HG02885 (cell line): ENCODE data around the gene ATP2A1.
"Not testable (repeated sequence)": the region's sequence is repeated elsewhere in the genome, so short reads cannot be mapped to it uniquely, and the experiment has no call there.

ENCODE experiments used
- ATAC-seq: cut with Tn5 transposase; IDR thresholded peaks from one replicate; pipeline ENCODE4 v1.9.1; 2021; ENCODE audit warnings: mild to moderate bottlenecking; ENCODE audit not compliant: unreplicated experiment, poor library complexity

Gene ATP2A1

DNA sequence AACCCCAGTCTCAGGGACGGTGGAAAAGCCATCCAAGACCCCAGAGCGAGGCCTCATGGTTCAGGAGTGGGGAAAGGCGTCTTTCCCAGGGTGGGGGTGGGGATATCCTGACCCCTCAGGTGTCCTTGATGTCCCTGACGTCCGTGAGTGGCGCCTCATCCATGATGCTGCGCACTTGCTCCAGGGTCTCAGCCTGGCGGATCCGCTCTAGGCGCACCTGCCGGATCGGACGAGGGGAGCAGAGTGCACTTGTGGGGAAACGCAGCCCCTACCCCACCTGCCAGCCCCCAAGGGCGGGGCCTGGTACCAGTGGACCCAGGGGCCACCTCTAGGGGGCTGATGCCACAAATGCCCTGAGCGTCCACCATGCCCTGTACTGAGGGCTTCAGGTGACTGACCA lies 26.5 kb downstream of the ATP2A1 start:
- no peak for ATAC-seq

DNA sequence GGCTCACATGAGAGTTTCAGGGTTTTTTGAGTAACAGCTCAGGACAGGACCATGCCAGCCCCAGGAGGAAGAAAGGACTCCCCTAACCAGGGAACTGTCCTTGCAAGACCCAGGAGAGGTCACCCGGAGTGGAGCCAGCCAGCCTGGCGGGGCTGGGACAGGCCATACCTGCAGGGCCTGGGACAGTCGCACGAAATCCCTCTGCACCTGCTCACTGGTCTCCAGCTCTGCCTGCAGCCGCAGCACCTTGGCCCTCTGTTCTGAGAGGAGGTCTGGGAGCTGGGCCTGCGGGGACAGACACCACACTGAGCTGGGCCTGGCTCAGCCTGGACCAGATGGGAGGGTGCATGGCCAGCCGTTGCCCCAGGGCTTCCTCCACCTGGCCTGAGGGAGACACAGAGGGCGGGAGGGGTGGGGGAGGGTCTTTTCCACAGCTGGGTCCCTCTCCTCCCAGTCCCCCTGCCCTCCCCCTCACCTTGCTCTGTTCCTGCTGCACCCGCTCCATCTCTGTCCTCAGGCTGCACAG lies 27.0 kb downstream of the ATP2A1 start:
- ATAC-seq: no peak

- ATAC-seq: no peak
Measured at GRCh38 chr16:28905800-28906372, 27.6 kb downstream of the ATP2A1 start.

GRCh38 chr16:28910086-28911031 lies 32.1 kb downstream of the ATP2A1 start:
- ATAC-seq: no peak

DNA sequence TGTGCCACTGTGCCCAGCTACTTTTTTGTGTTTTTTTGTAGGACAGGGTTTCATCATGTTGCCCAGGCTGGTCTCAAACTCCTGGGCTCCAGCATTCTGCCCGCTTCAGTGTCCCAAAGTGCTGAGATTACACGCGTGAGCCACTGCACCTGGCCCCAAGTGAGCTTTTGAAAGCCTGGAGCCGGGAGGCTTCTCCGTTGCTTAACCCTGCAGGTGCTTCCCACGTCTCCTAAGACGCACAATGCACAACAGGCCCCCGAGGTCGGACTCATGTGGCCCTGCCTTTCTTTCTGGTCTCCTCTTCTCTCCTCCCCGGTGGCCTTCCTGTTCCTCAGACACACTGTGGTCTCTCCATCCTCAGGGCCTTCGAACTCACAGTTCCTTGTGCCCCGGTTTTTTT lies 34.3 kb downstream of the ATP2A1 start:
- no peak for ATAC-seq

GRCh38 chr16:28913946-28914724 lies 35.8 kb downstream of the ATP2A1 start:
- ATAC-seq: no peak

DNA sequence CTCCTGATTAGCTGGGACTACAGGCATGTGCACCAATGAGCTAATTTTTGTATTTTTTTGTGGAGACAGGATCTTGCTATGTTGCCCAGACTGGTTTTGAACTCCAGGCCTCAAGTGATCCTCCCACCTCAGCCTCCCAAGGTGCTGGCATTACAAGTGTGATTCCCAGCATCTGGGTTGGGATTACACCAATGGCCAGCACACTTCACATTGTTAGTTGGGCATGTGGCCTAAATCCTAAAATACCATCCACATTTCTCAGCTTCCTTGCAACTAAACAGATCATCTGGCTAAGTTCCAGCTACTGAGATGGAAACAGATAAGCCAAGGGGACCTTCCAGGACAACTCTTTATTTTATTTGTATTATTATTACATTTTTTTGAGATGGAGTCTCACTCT lies 36.9 kb downstream of the ATP2A1 start:
- no peak for ATAC-seq

DNA sequence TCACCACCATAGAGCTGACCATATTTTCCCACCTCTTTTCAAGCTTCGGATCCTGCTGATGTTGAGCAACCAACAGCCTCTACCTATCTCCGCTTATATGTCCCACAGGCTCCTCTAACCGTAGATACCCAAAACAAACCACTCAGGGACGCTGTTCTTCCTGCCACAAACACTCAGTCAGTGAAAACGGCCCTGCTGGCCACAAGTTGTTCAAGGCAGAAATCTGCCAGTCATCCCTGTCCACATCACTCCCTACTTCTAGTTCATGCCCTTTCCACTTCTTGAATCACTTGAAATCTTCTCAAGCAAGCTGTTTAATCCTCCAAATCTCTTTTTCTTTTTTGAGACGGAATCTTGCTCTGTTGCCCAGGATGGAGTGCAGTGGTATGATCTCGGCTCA lies 38.8 kb downstream of the ATP2A1 start:
- ATAC-seq: no peak

DNA sequence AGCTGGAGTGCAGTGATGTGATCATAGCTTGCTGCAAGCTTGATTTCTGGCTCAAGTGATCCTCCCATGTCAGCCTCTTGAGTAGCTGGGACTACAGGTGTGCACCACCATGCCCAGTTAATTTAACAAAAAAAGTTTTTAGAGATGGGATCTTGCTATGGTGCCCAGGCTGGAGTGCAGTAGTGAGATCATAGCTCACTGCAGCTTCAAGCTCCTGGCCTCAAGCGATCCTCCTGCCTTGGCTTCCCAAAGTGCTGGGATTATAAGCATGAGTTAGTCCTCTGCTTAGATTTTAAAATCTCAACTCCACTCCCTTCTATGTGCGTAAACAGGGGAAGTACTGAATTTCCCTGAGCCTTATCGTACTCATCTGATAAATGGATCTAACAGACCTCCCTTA lies 40.4 kb downstream of the ATP2A1 start:
- ATAC-seq: no peak

DNA sequence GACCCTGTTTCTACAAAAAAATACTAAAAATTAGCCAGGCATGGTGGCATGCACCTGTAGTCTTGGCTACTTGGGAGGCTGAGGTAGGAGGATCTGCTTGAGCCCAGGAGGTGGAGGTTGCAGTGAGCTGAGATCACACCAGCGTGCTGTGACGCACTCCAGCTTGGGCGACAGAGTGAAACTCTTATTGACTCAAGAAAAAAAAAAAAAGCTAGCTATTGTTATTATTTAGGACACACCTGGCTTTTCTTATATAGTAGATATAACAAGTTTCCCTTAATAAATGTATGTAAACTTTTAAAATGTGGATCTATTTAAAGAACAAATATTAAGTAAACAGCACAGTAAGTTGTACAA lies 44.9 kb downstream of the ATP2A1 start:
- no peak for ATAC-seq

- ATAC-seq: peak; percentile 52
Measured at GRCh38 chr16:28923652-28924398, 45.5 kb downstream of the ATP2A1 start.

DNA sequence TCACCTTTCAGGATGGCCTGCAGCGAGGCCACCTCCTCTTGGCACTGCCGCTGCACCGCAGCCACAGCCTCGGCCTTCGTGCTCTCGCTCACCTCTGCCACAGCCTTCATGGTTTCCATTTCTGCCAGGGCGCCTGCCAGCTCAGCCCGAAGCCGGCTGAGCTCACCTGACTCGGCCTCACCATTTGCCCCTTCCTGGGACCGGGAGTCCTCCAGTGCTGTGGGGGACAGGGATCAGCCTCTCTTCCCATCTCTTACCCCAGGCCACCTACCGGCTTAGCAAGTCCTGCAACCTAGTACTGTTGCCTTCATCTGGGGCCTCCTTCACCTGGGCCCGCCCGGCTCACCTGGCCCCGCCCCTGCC lies 46.1 kb downstream of the ATP2A1 start:
- no peak for ATAC-seq

DNA sequence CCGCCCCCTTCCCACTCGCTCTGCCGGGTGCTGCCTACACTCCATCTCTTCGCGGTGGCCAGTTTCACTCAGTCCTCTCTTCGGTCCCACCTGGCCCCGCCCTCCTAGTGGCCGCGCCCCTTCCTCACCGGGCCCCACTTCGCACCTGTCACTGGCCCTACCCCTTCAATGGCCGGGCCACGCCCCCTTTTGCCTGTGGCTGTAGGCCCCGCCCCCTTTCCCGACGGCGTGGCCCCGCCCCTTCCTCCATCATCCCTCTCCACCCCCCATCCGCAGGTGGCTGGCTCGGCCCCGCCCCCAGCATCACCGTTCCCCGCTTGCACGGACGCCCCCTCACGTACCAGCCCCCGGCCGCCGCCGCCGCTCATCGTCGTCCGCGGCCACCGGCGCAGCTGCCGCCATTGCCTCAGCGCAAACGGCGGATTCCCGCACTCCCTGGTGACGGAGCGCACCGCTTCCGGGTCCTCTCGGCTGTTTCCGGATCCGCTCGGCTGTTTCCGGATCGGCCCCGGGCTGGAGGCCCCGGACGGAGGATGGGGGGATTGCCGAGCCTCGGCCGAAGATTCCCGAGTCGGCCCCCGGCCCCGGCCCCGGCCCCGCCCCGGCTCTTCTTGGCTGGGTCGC lies 46.6 kb downstream of the ATP2A1 start, which contains the start of gene RABEP2:
TSS of gene RABEP2 (minus strand) at position 477 of the 624 bp plus-strand sequence. CDS start at position 402, 75 bp downstream.
- ATAC-seq: peak; percentile 67

GRCh38 chr16:28925386-28926228 lies 47.3 kb downstream of the ATP2A1 start:
- ATAC-seq: peak; percentile 32

GRCh38 chr16:28926284-28926683 lies 48.0 kb downstream of the ATP2A1 start:
- not testable (repeated sequence) for ATAC-seq

DNA sequence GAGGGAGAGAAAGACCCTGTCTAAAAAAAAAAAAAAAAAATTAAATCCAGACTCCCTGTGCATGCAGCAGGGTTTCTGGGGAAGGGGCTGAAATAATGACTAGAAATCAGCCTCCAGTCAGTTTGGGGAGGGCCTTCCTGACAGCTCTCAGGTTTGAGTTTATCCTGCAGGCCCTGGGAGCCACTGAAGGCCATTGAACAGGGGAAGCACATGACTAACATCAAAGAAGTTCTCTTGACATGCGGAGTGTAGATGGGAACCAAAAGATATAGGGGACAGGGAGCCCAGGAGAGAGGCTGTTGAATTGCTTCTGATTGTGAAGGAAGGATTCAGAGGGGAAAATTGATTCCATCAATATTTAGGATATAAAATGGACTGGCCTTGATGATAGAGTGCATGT lies 49.5 kb downstream of the ATP2A1 start:
- ATAC-seq: no peak

GRCh38 chr16:28930203-28930602 lies 51.9 kb downstream of the ATP2A1 start:
- no peak for ATAC-seq

GRCh38 chr16:28930652-28931051 lies 52.4 kb downstream of the ATP2A1 start:
- no peak for ATAC-seq

DNA sequence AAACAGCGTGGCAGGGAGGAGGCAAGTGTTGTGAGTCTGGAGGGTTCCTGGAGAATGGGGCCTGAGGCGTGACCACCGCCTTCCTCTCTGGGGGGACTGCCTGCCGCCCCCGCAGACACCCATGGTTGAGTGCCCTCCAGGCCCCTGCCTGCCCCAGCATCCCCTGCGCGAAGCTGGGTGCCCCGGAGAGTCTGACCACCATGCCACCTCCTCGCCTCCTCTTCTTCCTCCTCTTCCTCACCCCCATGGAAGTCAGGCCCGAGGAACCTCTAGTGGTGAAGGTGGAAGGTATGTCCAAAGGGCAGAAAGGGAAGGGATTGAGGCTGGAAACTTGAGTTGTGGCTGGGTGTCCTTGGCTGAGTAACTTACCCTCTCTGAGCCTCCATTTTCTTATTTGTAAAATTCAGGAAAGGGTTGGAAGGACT lies 53.5 kb downstream of the ATP2A1 start, which contains the start of gene CD19:
TSS of gene CD19 (plus strand) at position 171 of the 425 bp plus-strand sequence. CDS start at position 201, 30 bp downstream.
- ATAC-seq: no peak
